ENCODE measurements around the gene FGD5. TPM values are rescaled to one million over a fixed set of nuclear protein-coding genes. Genes with fewer than 3 reads are reported as not detected.
A peak's percentile ranks its signal among the peaks of the same experiment; 100 is the strongest.

Gene FGD5
- total and polyA plus RNA-seq, 2 experiments from 2014 or later: 7.4 to 12.2 TPM

- Histone ChIP-seq H3K27me3 (ENCODE audit: insufficient read depth) (no peaks in the 10 kb centered on the region), H3K9me2 (ENCODE audit: insufficient read depth) (0 out of 2 replicates have a peak, but pooled peaks cover 4% of the 10 kb centered on the region), H3K4me1 (ENCODE audit: insufficient read depth) (peaks cover 13% of the 10 kb centered on the region; the same call in 1 of the 2 replicates), H3F3A (replicated peaks; ENCODE audit: low read depth) (no peaks in the 10 kb centered on the region), H3K4me3 (no peak overlapping the region), H3K79me2 (replicated peaks; ENCODE audit: insufficient read depth) (no peaks in the 10 kb centered on the region), H4K20me1 (replicated peaks; ENCODE audit: insufficient read depth) (no peaks in the 10 kb centered on the region), H3K36me3 (ENCODE audit: insufficient read depth) (no peaks in the 10 kb centered on the region), H3K4me2 (no peak overlapping the region), H2AFZ (no peak overlapping the region), H3K27ac (ENCODE audit: low read depth) (no peak overlapping the region)
- no peaks in the 10 kb centered on the region for H3K36me3 Mint-ChIP-seq (ENCODE audit: low read depth)
- DNase-seq (ENCODE audit: low spot score): no peak
- no peaks in the 10 kb centered on the region; the same call in 2 of the 3 replicates for H3K9me3 Mint-ChIP-seq
- peak overlapping the region; percentile 39; the same call in 1 of the 2 replicates for H3K27ac Mint-ChIP-seq
- H3K27me3 Mint-ChIP-seq (ENCODE audit: insufficient read depth, low read depth, poor library complexity): peaks cover 2% of the 10 kb centered on the region
- H3K4me3 Mint-ChIP-seq: no peak overlapping the region
- TF ChIP-seq, protein P1, sequence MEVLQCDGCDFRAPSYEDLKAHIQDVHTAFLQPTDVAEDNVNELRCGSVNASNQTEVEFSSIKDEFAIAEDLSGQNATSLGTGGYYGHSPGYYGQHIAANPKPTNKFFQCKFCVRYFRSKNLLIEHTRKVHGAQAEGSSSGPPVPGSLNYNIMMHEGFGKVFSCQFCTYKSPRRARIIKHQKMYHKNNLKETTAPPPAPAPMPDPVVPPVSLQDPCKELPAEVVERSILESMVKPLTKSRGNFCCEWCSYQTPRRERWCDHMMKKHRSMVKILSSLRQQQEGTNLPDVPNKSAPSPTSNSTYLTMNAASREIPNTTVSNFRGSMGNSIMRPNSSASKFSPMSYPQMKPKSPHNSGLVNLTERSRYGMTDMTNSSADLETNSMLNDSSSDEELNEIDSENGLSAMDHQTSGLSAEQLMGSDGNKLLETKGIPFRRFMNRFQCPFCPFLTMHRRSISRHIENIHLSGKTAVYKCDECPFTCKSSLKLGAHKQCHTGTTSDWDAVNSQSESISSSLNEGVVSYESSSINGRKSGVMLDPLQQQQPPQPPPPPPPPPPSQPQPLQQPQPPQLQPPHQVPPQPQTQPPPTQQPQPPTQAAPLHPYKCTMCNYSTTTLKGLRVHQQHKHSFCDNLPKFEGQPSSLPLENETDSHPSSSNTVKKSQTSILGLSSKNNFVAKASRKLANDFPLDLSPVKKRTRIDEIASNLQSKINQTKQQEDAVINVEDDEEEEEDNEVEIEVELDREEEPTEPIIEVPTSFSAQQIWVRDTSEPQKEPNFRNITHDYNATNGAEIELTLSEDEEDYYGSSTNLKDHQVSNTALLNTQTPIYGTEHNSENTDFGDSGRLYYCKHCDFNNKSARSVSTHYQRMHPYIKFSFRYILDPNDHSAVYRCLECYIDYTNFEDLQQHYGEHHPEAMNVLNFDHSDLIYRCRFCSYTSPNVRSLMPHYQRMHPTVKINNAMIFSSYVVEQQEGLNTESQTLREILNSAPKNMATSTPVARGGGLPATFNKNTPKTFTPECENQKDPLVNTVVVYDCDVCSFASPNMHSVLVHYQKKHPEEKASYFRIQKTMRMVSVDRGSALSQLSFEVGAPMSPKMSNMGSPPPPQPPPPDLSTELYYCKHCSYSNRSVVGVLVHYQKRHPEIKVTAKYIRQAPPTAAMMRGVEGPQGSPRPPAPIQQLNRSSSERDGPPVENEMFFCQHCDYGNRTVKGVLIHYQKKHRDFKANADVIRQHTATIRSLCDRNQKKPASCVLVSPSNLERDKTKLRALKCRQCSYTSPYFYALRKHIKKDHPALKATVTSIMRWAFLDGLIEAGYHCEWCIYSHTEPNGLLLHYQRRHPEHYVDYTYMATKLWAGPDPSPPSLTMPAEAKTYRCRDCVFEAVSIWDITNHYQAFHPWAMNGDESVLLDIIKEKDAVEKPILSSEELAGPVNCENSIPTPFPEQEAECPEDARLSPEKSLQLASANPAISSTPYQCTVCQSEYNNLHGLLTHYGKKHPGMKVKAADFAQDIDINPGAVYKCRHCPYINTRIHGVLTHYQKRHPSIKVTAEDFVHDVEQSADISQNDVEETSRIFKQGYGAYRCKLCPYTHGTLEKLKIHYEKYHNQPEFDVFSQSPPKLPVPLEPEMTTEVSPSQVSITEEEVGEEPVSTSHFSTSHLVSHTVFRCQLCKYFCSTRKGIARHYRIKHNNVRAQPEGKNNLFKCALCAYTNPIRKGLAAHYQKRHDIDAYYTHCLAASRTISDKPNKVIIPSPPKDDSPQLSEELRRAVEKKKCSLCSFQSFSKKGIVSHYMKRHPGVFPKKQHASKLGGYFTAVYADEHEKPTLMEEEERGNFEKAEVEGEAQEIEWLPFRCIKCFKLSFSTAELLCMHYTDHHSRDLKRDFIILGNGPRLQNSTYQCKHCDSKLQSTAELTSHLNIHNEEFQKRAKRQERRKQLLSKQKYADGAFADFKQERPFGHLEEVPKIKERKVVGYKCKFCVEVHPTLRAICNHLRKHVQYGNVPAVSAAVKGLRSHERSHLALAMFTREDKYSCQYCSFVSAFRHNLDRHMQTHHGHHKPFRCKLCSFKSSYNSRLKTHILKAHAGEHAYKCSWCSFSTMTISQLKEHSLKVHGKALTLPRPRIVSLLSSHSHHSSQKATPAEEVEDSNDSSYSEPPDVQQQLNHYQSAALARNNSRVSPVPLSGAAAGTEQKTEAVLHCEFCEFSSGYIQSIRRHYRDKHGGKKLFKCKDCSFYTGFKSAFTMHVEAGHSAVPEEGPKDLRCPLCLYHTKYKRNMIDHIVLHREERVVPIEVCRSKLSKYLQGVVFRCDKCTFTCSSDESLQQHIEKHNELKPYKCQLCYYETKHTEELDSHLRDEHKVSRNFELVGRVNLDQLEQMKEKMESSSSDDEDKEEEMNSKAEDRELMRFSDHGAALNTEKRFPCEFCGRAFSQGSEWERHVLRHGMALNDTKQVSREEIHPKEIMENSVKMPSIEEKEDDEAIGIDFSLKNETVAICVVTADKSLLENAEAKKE (CRISPR knock-in tag; IDR thresholded peaks at IDR 0.05): no peak
- TF ChIP-seq, protein P2, sequence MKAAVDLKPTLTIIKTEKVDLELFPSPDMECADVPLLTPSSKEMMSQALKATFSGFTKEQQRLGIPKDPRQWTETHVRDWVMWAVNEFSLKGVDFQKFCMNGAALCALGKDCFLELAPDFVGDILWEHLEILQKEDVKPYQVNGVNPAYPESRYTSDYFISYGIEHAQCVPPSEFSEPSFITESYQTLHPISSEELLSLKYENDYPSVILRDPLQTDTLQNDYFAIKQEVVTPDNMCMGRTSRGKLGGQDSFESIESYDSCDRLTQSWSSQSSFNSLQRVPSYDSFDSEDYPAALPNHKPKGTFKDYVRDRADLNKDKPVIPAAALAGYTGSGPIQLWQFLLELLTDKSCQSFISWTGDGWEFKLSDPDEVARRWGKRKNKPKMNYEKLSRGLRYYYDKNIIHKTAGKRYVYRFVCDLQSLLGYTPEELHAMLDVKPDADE (IDR thresholded peaks at IDR 0.05): no peak
- TF ChIP-seq EZH2phosphoT487 (IDR thresholded peaks at IDR 0.05; ENCODE audit: unreplicated experiment) (no peak), STAT1 (IDR thresholded peaks at IDR 0.05; ENCODE audit: unreplicated experiment) (no peak), CTCF (conservative IDR thresholded peaks at IDR 0.05; ENCODE audit: low read depth in 2 of 2) (no peak), ZNF114 (CRISPR knock-in tag; IDR thresholded peaks at IDR 0.05) (no peak), EZH2 (IDR thresholded peaks at IDR 0.05; ENCODE audit: low read depth, unreplicated experiment) (no peak)
- no peak; the same call in 2 of the 3 replicates for ATAC-seq
- peaks cover 24% of the 10 kb centered on the region for H3K4me1 Mint-ChIP-seq
Measured at GRCh38 chr3:14877469-14877868, 58.7 kb downstream of the FGD5 start.
